Measurements from ENCODE around the gene CHCHD6. TPM values are rescaled to one million over a fixed set of nuclear protein-coding genes. Genes with fewer than 3 reads are reported as not detected.
"Not testable (repeated sequence)": the region's sequence is repeated elsewhere in the genome, so short reads cannot be mapped to it uniquely, and the experiment has no call there.

CHCHD6 gene
- total RNA-seq, 3 donors from 2014 or later (not counting 1 experiment from before 2014, with no cell fraction given), result 5.3 to 9.9 (median 8.3) TPM

- peaks cover 15% of the 10 kb centered on the region for H3K36me3 Mint-ChIP-seq
- peaks cover 6 to 10% of the 10 kb centered on the region in 2 donors for H3K27me3 Mint-ChIP-seq (ENCODE audit: low read depth in 2 of 2)
- no peak for DNase-seq
- H3K4me1 Mint-ChIP-seq, result peaks cover 3 to 5% of the 10 kb centered on the region in 2 donors
- no peak overlapping the region for H3K4me3 ChIP-seq (ENCODE audit: low read length)
- peaks cover 12 to 21% of the 10 kb centered on the region in 2 donors for H3K9me3 Mint-ChIP-seq
- WGBS (ENCODE audit: insufficient coverage), result 94% methylated on average over 6 of the region's 7 CpGs
- H3K36me3 ChIP-seq (ENCODE audit: control insufficient read depth, insufficient read depth, low read length), result no peaks in the 10 kb centered on the region
- no peak overlapping the region for H3K27ac Mint-ChIP-seq
- no peak for ATAC-seq
- no peaks in the 10 kb centered on the region for H3K9me3 ChIP-seq (ENCODE audit: control insufficient read depth, insufficient read depth, low read length)
- H3K27ac ChIP-seq (ENCODE audit: low read length), result no peak overlapping the region
- H3K4me1 ChIP-seq (ENCODE audit: control insufficient read depth, insufficient read depth, low read length), result no peaks in the 10 kb centered on the region
- no peaks in the 10 kb centered on the region for H3K27me3 ChIP-seq (ENCODE audit: control insufficient read depth, insufficient read depth, low read length)
- intact Hi-C loops (cut with micrococcal nuclease), result no loop called here
- H3K4me3 Mint-ChIP-seq, result no peak overlapping the region
- TF ChIP-seq CTCF (IDR thresholded peaks at IDR 0.05), result no peak
Measured at GRCh38 chr3:126797563-126797962, 93.5 kb downstream of the CHCHD6 start.

- Mint-ChIP-seq H3K27me3 (ENCODE audit: low read depth in 2 of 2) (peaks cover 5 to 6% of the 10 kb centered on the region in 2 donors), H3K9me3 (peaks cover 6 to 13% of the 10 kb centered on the region in 2 donors), H3K36me3 (peaks cover 6% of the 10 kb centered on the region), H3K4me3 (no peak overlapping the region), H3K27ac (no peak overlapping the region), H3K4me1 (peaks cover 3 to 5% of the 10 kb centered on the region in 2 donors)
- Histone ChIP-seq H3K27me3 (ENCODE audit: control insufficient read depth, insufficient read depth, low read length) (no peaks in the 10 kb centered on the region), H3K9me3 (ENCODE audit: control insufficient read depth, insufficient read depth, low read length) (no peaks in the 10 kb centered on the region), H3K4me3 (ENCODE audit: low read length) (no peak overlapping the region), H3K4me1 (ENCODE audit: control insufficient read depth, insufficient read depth, low read length) (no peaks in the 10 kb centered on the region), H3K36me3 (ENCODE audit: control insufficient read depth, insufficient read depth, low read length) (no peaks in the 10 kb centered on the region), H3K27ac (ENCODE audit: low read length) (no peak overlapping the region)
- TF ChIP-seq CTCF (IDR thresholded peaks at IDR 0.05), result no peak
- DNase-seq (no peak), ATAC-seq (no peak)
- intact Hi-C loops (cut with micrococcal nuclease), result no loop called here
- WGBS (ENCODE audit: insufficient coverage), result 96% methylated on average over 9 of the region's 9 CpGs
Measured at GRCh38 chr3:126798521-126798920, 94.5 kb downstream of the CHCHD6 start.

- Mint-ChIP-seq H3K4me1 (peaks cover 3 to 5% of the 10 kb centered on the region in 2 donors), H3K9me3 (peaks cover 6 to 15% of the 10 kb centered on the region in 2 donors), H3K36me3 (peaks cover 5% of the 10 kb centered on the region), H3K27me3 (ENCODE audit: low read depth in 2 of 2) (peaks cover 0 to 6% of the 10 kb centered on the region in 2 donors), H3K27ac (no peak overlapping the region), H3K4me3 (no peak overlapping the region)
- no peak for TF ChIP-seq CTCF (IDR thresholded peaks at IDR 0.05)
- H3K4me3 ChIP-seq (ENCODE audit: low read length), result no peak overlapping the region
- ATAC-seq (no peak), DNase-seq (no peak)
- H3K27ac ChIP-seq (ENCODE audit: low read length), result no peak overlapping the region
- WGBS (ENCODE audit: insufficient coverage), result 94% methylated on average over 2 of the region's 2 CpGs
- no peaks in the 10 kb centered on the region for H3K4me1 ChIP-seq (ENCODE audit: control insufficient read depth, insufficient read depth, low read length)
- intact Hi-C loops (cut with micrococcal nuclease), result no loop called here
- no peaks in the 10 kb centered on the region for H3K27me3 ChIP-seq (ENCODE audit: control insufficient read depth, insufficient read depth, low read length)
- H3K36me3 ChIP-seq (ENCODE audit: control insufficient read depth, insufficient read depth, low read length), result no peaks in the 10 kb centered on the region
- no peaks in the 10 kb centered on the region for H3K9me3 ChIP-seq (ENCODE audit: control insufficient read depth, insufficient read depth, low read length)
Measured at GRCh38 chr3:126799099-126799498, 95.1 kb downstream of the CHCHD6 start.

- H3K4me1 Mint-ChIP-seq; H3K9me3 ChIP-seq (ENCODE audit: control insufficient read depth, insufficient read depth, low read length); H3K27me3 Mint-ChIP-seq (ENCODE audit: low read depth in 2 of 2); H3K4me1 ChIP-seq (ENCODE audit: control insufficient read depth, insufficient read depth, low read length); H3K36me3 ChIP-seq (ENCODE audit: control insufficient read depth, insufficient read depth, low read length); H3K36me3 Mint-ChIP-seq; DNase-seq; intact Hi-C loops (cut with micrococcal nuclease); H3K27ac ChIP-seq (ENCODE audit: low read length); H3K27me3 ChIP-seq (ENCODE audit: control insufficient read depth, insufficient read depth, low read length); H3K4me3 Mint-ChIP-seq; H3K4me3 ChIP-seq (ENCODE audit: low read length); ATAC-seq; H3K27ac Mint-ChIP-seq: not testable (repeated sequence)
- peaks cover 4 to 16% of the 10 kb centered on the region in 2 donors for H3K9me3 Mint-ChIP-seq
- 99% methylated on average over 11 of the region's 11 CpGs for WGBS (ENCODE audit: insufficient coverage)
Measured at GRCh38 chr3:126801312-126801711, 97.3 kb downstream of the CHCHD6 start.
